GM06990 (cell line): ENCODE measurements around the gene MTOR.

Experiments used
- DNase-seq: peaks from one replicate; pipeline ENCODE4 v3.0.0-alpha.2; 2011; ENCODE audit not compliant: insufficient read length; ENCODE audit errors: extremely low read depth
- H3K27me3 ChIP-seq: replicated peaks from 2 replicates; pipeline ENCODE4 v1.6.0; 2011; ENCODE audit warnings: low read length; ENCODE audit not compliant: control insufficient read depth, insufficient read depth
- H3K36me3 ChIP-seq: 2 replicates; pipeline ENCODE4 v1.5.1; 2011; ENCODE audit warnings: low read length; ENCODE audit not compliant: control insufficient read depth, insufficient read depth
- H3K4me3 ChIP-seq: replicated peaks from 2 replicates; pipeline ENCODE4 v1.5.1; 2011; ENCODE audit warnings: low read depth, mild to moderate bottlenecking, control low read depth, low read length
- TF ChIP-seq, protein P1 (sequence below): IDR thresholded peaks from 2 replicates; pipeline ENCODE4 v1.5.1; 2011; ENCODE audit warnings: low read length, control low read depth, mild to moderate bottlenecking, inconsistent platforms; ENCODE audit not compliant: insufficient read depth, poor library complexity, severe bottlenecking

The MTOR gene

DNA sequence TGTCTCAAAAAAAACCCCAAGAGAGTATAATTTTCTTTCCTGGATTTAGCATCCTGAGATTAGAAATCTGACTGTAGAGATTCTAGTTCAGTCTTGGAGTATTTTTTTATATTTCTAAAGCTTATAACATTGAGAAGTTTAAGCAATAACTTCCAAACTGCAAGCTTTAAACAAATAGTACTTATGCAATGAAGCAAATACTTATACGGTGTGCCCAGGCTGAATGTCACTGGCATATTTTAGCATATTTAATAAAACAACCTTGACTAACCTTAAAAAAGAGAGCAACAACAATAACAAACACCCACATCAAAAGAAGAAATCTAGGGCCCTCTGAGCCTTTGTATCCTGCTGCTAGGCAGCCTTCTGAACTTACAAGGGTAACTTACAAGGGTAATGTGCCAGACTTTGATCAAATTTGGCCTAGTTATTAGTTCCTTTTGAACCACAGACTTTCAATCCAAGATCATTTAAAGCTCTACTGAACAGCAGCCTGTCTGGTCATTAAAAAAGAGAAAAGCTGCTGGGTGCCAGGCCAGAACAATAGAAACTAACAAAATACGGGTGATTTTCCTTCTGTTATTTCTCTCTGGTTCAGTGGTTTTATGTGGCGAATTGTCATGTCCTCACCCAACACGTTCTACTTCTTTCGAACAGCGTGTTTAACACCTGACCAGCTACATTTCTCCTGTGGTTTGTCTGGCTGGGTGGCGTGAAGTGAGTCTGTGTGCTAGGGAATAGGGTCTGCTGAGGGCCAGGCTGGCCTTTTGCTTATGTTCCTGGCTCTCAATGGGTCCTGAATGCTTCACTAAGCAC, 16.2 kb downstream of the MTOR start:
- DNase-seq = no peak
- TF ChIP-seq, protein P1, sequence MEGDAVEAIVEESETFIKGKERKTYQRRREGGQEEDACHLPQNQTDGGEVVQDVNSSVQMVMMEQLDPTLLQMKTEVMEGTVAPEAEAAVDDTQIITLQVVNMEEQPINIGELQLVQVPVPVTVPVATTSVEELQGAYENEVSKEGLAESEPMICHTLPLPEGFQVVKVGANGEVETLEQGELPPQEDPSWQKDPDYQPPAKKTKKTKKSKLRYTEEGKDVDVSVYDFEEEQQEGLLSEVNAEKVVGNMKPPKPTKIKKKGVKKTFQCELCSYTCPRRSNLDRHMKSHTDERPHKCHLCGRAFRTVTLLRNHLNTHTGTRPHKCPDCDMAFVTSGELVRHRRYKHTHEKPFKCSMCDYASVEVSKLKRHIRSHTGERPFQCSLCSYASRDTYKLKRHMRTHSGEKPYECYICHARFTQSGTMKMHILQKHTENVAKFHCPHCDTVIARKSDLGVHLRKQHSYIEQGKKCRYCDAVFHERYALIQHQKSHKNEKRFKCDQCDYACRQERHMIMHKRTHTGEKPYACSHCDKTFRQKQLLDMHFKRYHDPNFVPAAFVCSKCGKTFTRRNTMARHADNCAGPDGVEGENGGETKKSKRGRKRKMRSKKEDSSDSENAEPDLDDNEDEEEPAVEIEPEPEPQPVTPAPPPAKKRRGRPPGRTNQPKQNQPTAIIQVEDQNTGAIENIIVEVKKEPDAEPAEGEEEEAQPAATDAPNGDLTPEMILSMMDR = no peak
- H3K27me3 ChIP-seq = no peaks in the 10 kb centered on the region
- H3K4me3 ChIP-seq = no peak overlapping the region
- peaks cover 23% of the 10 kb centered on the region for H3K36me3 ChIP-seq

DNA sequence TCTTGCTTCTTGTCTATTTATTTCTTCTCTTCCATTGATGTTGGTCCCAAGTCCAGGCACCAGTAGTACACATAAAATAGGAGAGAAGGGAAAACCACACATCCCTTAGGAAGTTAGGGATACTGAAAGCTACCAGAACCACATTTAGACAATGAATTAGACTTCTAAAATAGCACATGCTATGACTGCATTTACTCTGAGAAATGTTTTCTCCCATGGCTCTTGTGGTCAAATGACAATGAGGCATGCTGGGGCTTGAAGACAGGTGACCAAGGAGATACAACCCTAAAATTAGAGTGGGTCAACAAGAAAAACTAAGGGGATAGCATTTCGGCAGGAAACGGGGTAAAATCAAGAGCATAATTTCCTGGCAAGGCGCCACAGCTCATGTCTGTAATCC, 17.1 kb downstream of the MTOR start:
- DNase-seq = no peak

DNA sequence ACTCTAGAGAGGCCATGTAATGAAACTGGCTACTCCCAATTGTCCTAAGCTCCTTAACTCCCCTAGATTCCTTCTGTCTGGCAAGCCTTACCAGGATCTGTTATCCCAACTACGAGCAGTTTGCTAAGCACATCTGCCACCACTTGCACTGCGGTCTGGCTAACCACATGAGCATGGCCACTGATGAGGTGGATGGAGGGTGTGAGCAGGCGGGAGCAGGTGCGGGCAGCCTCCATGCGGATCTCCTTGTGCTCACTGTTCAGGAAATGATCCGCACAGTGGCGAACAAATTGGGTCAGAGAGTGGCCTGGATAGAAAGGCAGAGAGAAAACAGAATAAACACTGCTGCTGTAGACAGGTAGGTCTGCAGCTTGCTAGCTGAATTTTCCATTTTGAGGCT, 24.0 kb downstream of the MTOR start:
- Histone ChIP-seq H3K27me3 (no peaks in the 10 kb centered on the region), H3K4me3 (no peak overlapping the region), H3K36me3 (peaks cover 31% of the 10 kb centered on the region)
- no peak for DNase-seq
- TF ChIP-seq, protein P1 = no peak

More for the DNA sequence above, 17.1 kb downstream of the MTOR start:
- TF ChIP-seq, protein P1 = no peak
- Histone ChIP-seq H3K4me3 (no peak overlapping the region), H3K36me3 (peaks cover 21% of the 10 kb centered on the region), H3K27me3 (no peaks in the 10 kb centered on the region)

DNA sequence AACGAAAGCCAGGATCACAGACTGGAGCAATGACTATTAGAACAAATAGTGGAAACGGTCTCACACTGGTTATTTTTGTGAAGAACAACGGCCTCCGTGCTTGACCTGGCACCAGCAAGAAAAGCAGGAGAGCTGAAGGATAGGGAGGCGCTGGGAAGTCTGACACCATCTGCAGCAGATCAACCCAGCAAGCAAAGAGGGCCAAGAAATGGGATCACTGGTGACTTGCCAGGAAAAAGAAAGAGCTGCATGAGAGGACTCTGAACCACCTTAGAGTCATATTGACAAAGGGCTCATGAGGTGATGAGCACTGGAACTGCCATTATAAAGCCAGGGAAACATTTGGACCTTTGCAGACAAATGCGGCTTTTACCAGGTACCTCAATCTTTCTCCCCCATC, 25.0 kb downstream of the MTOR start:
- TF ChIP-seq, protein P1 = no peak
- DNase-seq = no peak
- H3K27me3 ChIP-seq = no peaks in the 10 kb centered on the region
- H3K36me3 ChIP-seq = peaks cover 31% of the 10 kb centered on the region
- H3K4me3 ChIP-seq = no peak overlapping the region

DNA sequence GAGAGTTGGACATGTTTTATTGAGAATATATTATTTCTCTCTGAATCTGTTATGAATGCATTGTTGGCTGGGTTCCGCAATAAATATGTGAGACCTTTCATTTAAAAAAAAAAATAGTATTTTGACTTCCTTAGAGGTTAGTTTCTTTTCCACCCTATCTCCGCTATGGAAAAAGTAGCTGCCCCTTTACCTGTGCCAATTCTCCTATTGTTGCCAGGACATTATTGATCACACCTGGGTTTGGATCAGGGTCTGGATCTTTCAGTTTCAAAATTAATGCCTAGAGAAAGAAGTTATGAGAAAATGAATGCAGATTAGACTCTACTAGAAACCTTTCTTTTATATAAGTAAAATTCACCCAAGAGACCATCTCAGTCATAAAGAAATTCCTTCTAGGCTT, 29.1 kb downstream of the MTOR start:
- no peak overlapping the region for H3K4me3 ChIP-seq
- DNase-seq = no peak
- H3K27me3 ChIP-seq = no peaks in the 10 kb centered on the region
- peaks cover 28% of the 10 kb centered on the region for H3K36me3 ChIP-seq
- TF ChIP-seq, protein P1 = no peak
